HEK293T (cell line): ENCODE results near the gene TM4SF5.

Experiments
- CTCF ChIA-PET: fragments of 350-600 bp; formaldehyde crosslinking; extraction: SDS; loops from one replicate; lab custom pipeline; 2021; ENCODE audit warnings: antibody characterized with exemption, inconsistent platforms; lab: Yijun Ruan, JAX
- POLR2A ChIA-PET: fragments of 350-600 bp; formaldehyde crosslinking; extraction: SDS; loops from one replicate; lab custom pipeline; 2020; ENCODE audit warnings: antibody characterized with exemption, inconsistent platforms; lab: Yijun Ruan, JAX
- DNase-seq: peaks from one replicate; pipeline ENCODE4 v3.0.0; 2012; ENCODE audit warnings: mixed read lengths; ENCODE audit errors: extremely low spot score
- ARNT ChIP-seq: fragments of 450-650 bp; IDR thresholded peaks from 2 replicates; pipeline ENCODE4 v1.6.1; 2017; ENCODE audit warnings: mild to moderate bottlenecking
- BHLHE40 ChIP-seq: fragments of 450-650 bp; IDR thresholded peaks from 2 replicates; pipeline ENCODE4 v1.6.1; 2016; ENCODE audit warnings: mild to moderate bottlenecking, moderate library complexity, borderline replicate concordance
- CTBP1 ChIP-seq: fragments of 450-650 bp; IDR thresholded peaks from 2 replicates; pipeline ENCODE4 v1.6.1; 2016; ENCODE audit warnings: borderline replicate concordance
- ELF4 ChIP-seq: fragments of 450-650 bp; IDR thresholded peaks from 2 replicates; pipeline ENCODE4 v1.6.1; 2017; ENCODE audit warnings: antibody characterized with exemption
- FOXA1 ChIP-seq: fragments of 450-650 bp; IDR thresholded peaks from 2 replicates; pipeline ENCODE4 v1.6.1; 2016; ENCODE audit warnings: mild to moderate bottlenecking
- FOXK2 ChIP-seq: fragments of 450-650 bp; IDR thresholded peaks from 2 replicates; pipeline ENCODE4 v1.6.1; 2016; ENCODE audit warnings: mild to moderate bottlenecking
- FOXM1 ChIP-seq: fragments of 450-650 bp; IDR thresholded peaks from 2 replicates; pipeline ENCODE4 v1.6.1; 2017; ENCODE audit warnings: mild to moderate bottlenecking, borderline replicate concordance
- HDGF ChIP-seq: fragments of 450-650 bp; IDR thresholded peaks from 2 replicates; pipeline ENCODE4 v1.6.1; 2017; ENCODE audit warnings: antibody characterized with exemption, borderline replicate concordance
- L3MBTL2 ChIP-seq: fragments of 450-650 bp; conservative IDR thresholded peaks from 2 replicates; pipeline ENCODE4 v1.6.1; 2016; ENCODE audit warnings: mild to moderate bottlenecking
- LEF1 ChIP-seq: fragments of 450-650 bp; IDR thresholded peaks from 2 replicates; pipeline ENCODE4 v1.6.1; 2017; ENCODE audit warnings: mild to moderate bottlenecking, borderline replicate concordance
- NFRKB ChIP-seq: fragments of 450-650 bp; IDR thresholded peaks from 2 replicates; pipeline ENCODE4 v1.6.1; 2016; ENCODE audit warnings: mild to moderate bottlenecking, moderate library complexity
- SP1 ChIP-seq: fragments of 450-650 bp; IDR thresholded peaks from 2 replicates; pipeline ENCODE4 v1.6.1; 2017
- SUZ12 ChIP-seq: fragments of 450-650 bp; IDR thresholded peaks from 2 replicates; pipeline ENCODE4 v1.6.1; 2016; ENCODE audit warnings: mild to moderate bottlenecking
- TARDBP ChIP-seq: fragments of 450-650 bp; IDR thresholded peaks from 2 replicates; pipeline ENCODE4 v1.6.1; 2016
- ZNF384 ChIP-seq: fragments of 450-650 bp; IDR thresholded peaks from 2 replicates; pipeline ENCODE4 v1.6.1; 2016
- TF ChIP-seq, protein P1 (sequence below): fragments of 450-650 bp; IDR thresholded peaks from 2 replicates; pipeline ENCODE4 v1.6.1; 2016

TM4SF5 gene

DNA sequence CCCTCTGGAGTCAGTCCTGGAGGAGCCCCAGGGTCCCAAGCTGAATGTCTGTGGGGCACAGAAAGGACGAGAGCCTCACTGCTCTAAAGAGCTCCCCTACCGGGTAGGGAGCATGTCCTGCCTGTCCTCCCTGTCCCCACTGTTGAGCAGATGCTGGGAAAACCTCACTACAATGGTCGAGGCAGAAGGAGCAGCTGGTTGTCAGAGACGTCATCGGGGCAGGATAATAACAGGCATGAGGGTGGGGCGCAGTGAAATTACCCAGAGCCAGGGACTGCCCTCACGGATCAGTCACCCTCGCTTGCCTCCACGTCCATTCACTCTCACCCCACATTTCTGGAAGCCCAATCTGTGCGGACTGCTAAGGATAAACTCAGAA, 538 bp downstream of the TM4SF5 start:
- TF ChIP-seq HDGF (no peak), NFRKB (no peak), ZNF384 (no peak), SUZ12 (no peak), ARNT (no peak), CTBP1 (no peak), FOXK2 (no peak), FOXA1 (no peak)
- TF ChIP-seq, protein P1, sequence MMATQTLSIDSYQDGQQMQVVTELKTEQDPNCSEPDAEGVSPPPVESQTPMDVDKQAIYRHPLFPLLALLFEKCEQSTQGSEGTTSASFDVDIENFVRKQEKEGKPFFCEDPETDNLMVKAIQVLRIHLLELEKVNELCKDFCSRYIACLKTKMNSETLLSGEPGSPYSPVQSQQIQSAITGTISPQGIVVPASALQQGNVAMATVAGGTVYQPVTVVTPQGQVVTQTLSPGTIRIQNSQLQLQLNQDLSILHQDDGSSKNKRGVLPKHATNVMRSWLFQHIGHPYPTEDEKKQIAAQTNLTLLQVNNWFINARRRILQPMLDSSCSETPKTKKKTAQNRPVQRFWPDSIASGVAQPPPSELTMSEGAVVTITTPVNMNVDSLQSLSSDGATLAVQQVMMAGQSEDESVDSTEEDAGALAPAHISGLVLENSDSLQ = no peak
- ChIA-PET POLR2A (interaction anchor here (1.0 kb wide), 1 partner anchor 18 kb away, joined by 4 read pairs; no protein-coding TSS in a partner anchor), CTCF (no interaction called here)
- no peak for DNase-seq

- no peak for TF ChIP-seq BHLHE40
- TF ChIP-seq FOXA1 = no peak
- TF ChIP-seq, protein P1 = no peak
- no peak for TF ChIP-seq FOXK2
- no peak for TF ChIP-seq ELF4
- no peak for TF ChIP-seq ZNF384
- TF ChIP-seq FOXM1 = no peak
- no peak for TF ChIP-seq CTBP1
- TF ChIP-seq HDGF = no peak
- no peak for TF ChIP-seq LEF1
- TF ChIP-seq NFRKB = no peak
- no peak for TF ChIP-seq TARDBP
- no peak for TF ChIP-seq SUZ12
- no peak for TF ChIP-seq L3MBTL2
- TF ChIP-seq ARNT = no peak
- TF ChIP-seq SP1 = no peak
- ChIA-PET POLR2A (interaction anchor here (2.8 kb wide), 1 partner anchor 12 kb away, joined by 15 read pairs; no protein-coding TSS in a partner anchor), CTCF (no interaction called here)
- DNase-seq = no peak
Measured at GRCh38 chr17:4777969-4778760, 6.5 kb downstream of the TM4SF5 start.

- TF ChIP-seq SUZ12 (no peak), FOXK2 (no peak), BHLHE40 (no peak), ELF4 (no peak), FOXA1 (no peak), ZNF384 (no peak), NFRKB (no peak), FOXM1 (no peak), L3MBTL2 (no peak), TARDBP (no peak), CTBP1 (no peak)
- TF ChIP-seq, protein P1 = no peak
- CTCF ChIA-PET = interaction anchor here (1.6 kb wide), 1 partner anchor 10 kb away, joined by 8 read pairs; no protein-coding TSS in a partner anchor
- DNase-seq = no peak
- POLR2A ChIA-PET = interaction anchor here (1.4 kb wide), 1 partner anchor 10 kb away, joined by 9 read pairs; no protein-coding TSS in a partner anchor
Measured at GRCh38 chr17:4780325-4780955, 8.8 kb downstream of the TM4SF5 start.

- DNase-seq = no peak
- ChIA-PET POLR2A (no interaction called here), CTCF (interaction anchor here (0.5 to 0.6 kb wide), 2 partner anchors 121 to 180 kb away, joined by 3 read pairs; no protein-coding TSS in a partner anchor)
- TF ChIP-seq TARDBP = no peak
- TF ChIP-seq FOXM1 = no peak
- no peak for TF ChIP-seq BHLHE40
- no peak for TF ChIP-seq FOXK2
- no peak for TF ChIP-seq NFRKB
- TF ChIP-seq HDGF = no peak
- TF ChIP-seq ARNT = no peak
- TF ChIP-seq SP1 = no peak
- TF ChIP-seq LEF1 = no peak
- TF ChIP-seq FOXA1 = no peak
- TF ChIP-seq ELF4 = no peak
- TF ChIP-seq SUZ12 = no peak
Measured at GRCh38 chr17:4782652-4783051, 11.0 kb downstream of the TM4SF5 start.

- no peak for TF ChIP-seq CTBP1
- no peak for TF ChIP-seq TARDBP
- TF ChIP-seq FOXA1 = no peak
- TF ChIP-seq NFRKB = no peak
- no peak for TF ChIP-seq ARNT
- TF ChIP-seq L3MBTL2 = no peak
- TF ChIP-seq, protein P1 = no peak
- no peak for TF ChIP-seq BHLHE40
- no peak for TF ChIP-seq FOXM1
- TF ChIP-seq ZNF384 = no peak
- no peak for TF ChIP-seq FOXK2
- TF ChIP-seq ELF4 = no peak
- TF ChIP-seq SUZ12 = no peak
- no peak for TF ChIP-seq LEF1
- TF ChIP-seq SP1 = no peak
- TF ChIP-seq HDGF = no peak
- POLR2A ChIA-PET = interaction anchor here (1.0 to 1.4 kb wide), 2 partner anchors 46 to 230 kb away, joined by 3 read pairs; partner anchors contain the start of genes CXCL16, MYBBP1A and ZMYND15
- DNase-seq = no peak
- CTCF ChIA-PET = no interaction called here
Measured at GRCh38 chr17:4785311-4786105, 13.8 kb downstream of the TM4SF5 start.
